Subcutaneous abdominal adipose tissue (tissue), 5 donors: Measurements from ENCODE around the gene AFAP1L2.

Experiments
- H3K27ac ChIP-seq: one replicate; pipeline ENCODE4 v1.7.0; 2013; ENCODE audit warnings: low read depth, mild to moderate bottlenecking, inconsistent platforms, low read length, moderate library complexity
- H3K27me3 ChIP-seq, 5 donors: one replicate each; pipeline ENCODE4 v1.7.0; 2013; ENCODE audit warnings: low read length in 5 of 5, inconsistent platforms in 1 of 5; ENCODE audit not compliant: control insufficient read depth in 5 of 5, insufficient read depth in 4 of 5
- H3K36me3 ChIP-seq, 5 donors: one replicate each; pipeline ENCODE4 v1.7.0; 2013; ENCODE audit warnings: low read length in 5 of 5; ENCODE audit not compliant: control insufficient read depth in 5 of 5, insufficient read depth in 5 of 5
- H3K4me1 ChIP-seq, 5 donors: one replicate each; pipeline ENCODE4 v1.7.0; 2013; ENCODE audit warnings: low read length in 5 of 5, mild to moderate bottlenecking in 3 of 5, moderate library complexity in 1 of 5; ENCODE audit not compliant: control insufficient read depth in 5 of 5, insufficient read depth in 5 of 5
- H3K4me3 ChIP-seq, 5 donors: one replicate each; pipeline ENCODE4 v1.7.0; 2013; ENCODE audit warnings: low read length in 5 of 5, low read depth in 1 of 5
- H3K9ac ChIP-seq, 5 donors: one replicate each; pipeline ENCODE4 v1.7.0; 2013; ENCODE audit warnings: low read length in 5 of 5, mild to moderate bottlenecking in 4 of 5, moderate library complexity in 3 of 5
- H3K9me3 ChIP-seq, 5 donors: one replicate each; pipeline ENCODE4 v1.7.0; 2013; ENCODE audit warnings: low read length in 5 of 5; ENCODE audit not compliant: control insufficient read depth in 5 of 5
- donor health status: healthy.
- donor health status: healthy.
- donor health status: healthy.
- donor health status: healthy.
- donor health status: healthy.

Gene AFAP1L2, protein sequence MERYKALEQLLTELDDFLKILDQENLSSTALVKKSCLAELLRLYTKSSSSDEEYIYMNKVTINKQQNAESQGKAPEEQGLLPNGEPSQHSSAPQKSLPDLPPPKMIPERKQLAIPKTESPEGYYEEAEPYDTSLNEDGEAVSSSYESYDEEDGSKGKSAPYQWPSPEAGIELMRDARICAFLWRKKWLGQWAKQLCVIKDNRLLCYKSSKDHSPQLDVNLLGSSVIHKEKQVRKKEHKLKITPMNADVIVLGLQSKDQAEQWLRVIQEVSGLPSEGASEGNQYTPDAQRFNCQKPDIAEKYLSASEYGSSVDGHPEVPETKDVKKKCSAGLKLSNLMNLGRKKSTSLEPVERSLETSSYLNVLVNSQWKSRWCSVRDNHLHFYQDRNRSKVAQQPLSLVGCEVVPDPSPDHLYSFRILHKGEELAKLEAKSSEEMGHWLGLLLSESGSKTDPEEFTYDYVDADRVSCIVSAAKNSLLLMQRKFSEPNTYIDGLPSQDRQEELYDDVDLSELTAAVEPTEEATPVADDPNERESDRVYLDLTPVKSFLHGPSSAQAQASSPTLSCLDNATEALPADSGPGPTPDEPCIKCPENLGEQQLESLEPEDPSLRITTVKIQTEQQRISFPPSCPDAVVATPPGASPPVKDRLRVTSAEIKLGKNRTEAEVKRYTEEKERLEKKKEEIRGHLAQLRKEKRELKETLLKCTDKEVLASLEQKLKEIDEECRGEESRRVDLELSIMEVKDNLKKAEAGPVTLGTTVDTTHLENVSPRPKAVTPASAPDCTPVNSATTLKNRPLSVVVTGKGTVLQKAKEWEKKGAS

DNA sequence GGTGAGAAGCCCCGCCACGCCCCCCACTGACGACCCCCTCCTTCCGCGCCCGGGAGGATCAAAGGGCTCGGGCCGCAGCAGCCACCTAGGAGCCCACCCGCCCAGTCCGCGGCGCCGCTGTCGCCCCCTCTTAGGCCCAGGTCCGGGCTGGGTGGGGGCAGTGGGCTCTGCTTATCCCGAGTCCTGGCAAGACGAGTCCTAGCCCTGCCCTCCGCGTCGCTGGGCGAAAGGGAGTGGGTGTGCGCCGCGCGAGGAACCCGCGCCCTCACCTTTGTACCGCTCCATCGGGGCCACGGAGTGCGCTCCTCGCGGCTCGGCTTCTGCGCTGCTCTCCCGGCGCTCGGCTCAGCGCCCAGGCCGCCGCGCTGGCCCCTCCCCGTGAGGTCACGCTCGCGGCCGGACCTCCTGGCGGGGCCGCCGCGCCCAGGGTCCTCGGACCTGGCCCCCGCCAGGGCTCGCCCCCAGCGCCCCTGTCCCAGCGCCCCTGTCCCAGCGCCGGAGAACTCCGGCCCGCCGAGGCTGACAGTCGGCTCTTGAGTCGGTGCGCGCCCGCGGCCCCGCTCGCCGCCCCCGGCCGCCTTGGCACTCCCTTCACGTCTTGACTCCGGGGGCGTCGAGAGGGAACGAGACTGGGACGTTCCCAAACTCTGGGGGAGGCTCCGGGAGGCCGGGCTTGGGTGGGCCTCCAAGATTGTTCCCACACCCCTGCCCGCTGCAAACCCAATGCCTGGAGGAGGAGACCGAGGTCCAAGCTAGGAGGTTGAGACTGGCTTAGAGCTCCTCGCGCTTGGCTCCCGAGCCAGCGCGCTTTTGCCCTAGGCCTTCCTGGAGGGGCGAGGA, at the start of gene AFAP1L2:
AFAP1L2 (minus strand) TSS at position 332 of the 840 bp plus-strand sequence; CDS start at position 285, 47 bp downstream.
- H3K27ac ChIP-seq = no peak within 1 kb of the TSS
- peak within 1 kb of the TSS in 2 of 5 donors; percentile 53 to 60 for H3K9ac ChIP-seq
- H3K27me3 ChIP-seq = peaks cover 0 to 31% (median 24%) of the 10 kb centered on the region in 5 donors
- no peaks in the 10 kb centered on the region for H3K9me3 ChIP-seq
- H3K4me1 ChIP-seq = peaks cover 0 to 49% (median 21%) of the 10 kb centered on the region in 5 donors
- peak within 1 kb of the TSS; percentile 63 to 67 (median 65) for H3K4me3 ChIP-seq
- no peaks in the 10 kb centered on the region for H3K36me3 ChIP-seq

- Histone ChIP-seq H3K4me1 (peaks cover 0 to 6% (median 0%) of the 10 kb centered on the region in 5 donors), H3K27ac (no peak overlapping the region), H3K36me3 (peaks cover 5 to 18% (median 10%) of the 10 kb centered on the region in 5 donors)
Measured at GRCh38 chr10:114453576-114453975, 49.3 kb upstream of the AFAP1L2 start.

DNA sequence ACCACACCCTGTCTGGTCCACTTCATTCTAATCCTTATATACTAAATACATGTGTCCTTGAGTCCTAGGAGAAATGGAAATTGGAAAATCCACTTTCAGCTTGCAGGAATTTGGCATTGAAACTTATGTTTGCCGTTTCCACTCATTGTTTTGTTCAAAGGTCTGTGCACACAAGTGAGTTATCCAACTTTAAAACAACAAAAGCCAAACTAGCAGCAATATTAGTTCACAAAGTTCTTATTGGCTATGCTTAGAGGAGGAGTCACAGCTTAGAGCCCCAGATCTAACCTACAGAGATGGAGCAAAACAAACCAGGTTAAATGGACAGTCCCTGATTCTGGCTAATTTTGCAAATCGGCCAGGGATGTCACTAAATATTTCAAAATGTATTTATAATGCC, 44.6 kb upstream of the AFAP1L2 start:
- H3K9ac ChIP-seq = no peak overlapping the region
- no peaks in the 10 kb centered on the region for H3K27me3 ChIP-seq
- H3K27ac ChIP-seq = no peak overlapping the region
- H3K36me3 ChIP-seq = peaks cover 14 to 32% (median 15%) of the 10 kb centered on the region in 5 donors
- no peaks in the 10 kb centered on the region for H3K9me3 ChIP-seq
- peaks cover 0 to 10% (median 0%) of the 10 kb centered on the region in 5 donors for H3K4me1 ChIP-seq
- no peak overlapping the region for H3K4me3 ChIP-seq

More at GRCh38 chr10:114453576-114453975, 49.3 kb upstream of the AFAP1L2 start:
- H3K9ac ChIP-seq = no peak overlapping the region
- H3K9me3 ChIP-seq = no peaks in the 10 kb centered on the region
- no peak overlapping the region for H3K4me3 ChIP-seq
- H3K27me3 ChIP-seq = no peaks in the 10 kb centered on the region

GRCh38 chr10:114445332-114445731, 41.0 kb upstream of the AFAP1L2 start:
- peaks cover 0 to 10% (median 0%) of the 10 kb centered on the region in 5 donors for H3K4me1 ChIP-seq
- peaks cover 6 to 45% (median 39%) of the 10 kb centered on the region in 5 donors for H3K36me3 ChIP-seq
- no peak overlapping the region for H3K4me3 ChIP-seq
- H3K9me3 ChIP-seq = no peaks in the 10 kb centered on the region
- H3K27me3 ChIP-seq = no peaks in the 10 kb centered on the region
- no peak overlapping the region for H3K9ac ChIP-seq
- no peak overlapping the region for H3K27ac ChIP-seq

GRCh38 chr10:114444819-114445218, 40.5 kb upstream of the AFAP1L2 start:
- H3K4me3 ChIP-seq = no peak overlapping the region
- H3K4me1 ChIP-seq = peaks cover 0 to 10% (median 0%) of the 10 kb centered on the region in 5 donors
- no peaks in the 10 kb centered on the region for H3K27me3 ChIP-seq
- H3K9ac ChIP-seq = no peak overlapping the region
- H3K36me3 ChIP-seq = peaks cover 11 to 50% (median 44%) of the 10 kb centered on the region in 5 donors
- H3K27ac ChIP-seq = no peak overlapping the region
- no peaks in the 10 kb centered on the region for H3K9me3 ChIP-seq

- no peak overlapping the region for H3K4me3 ChIP-seq
- H3K27me3 ChIP-seq = no peaks in the 10 kb centered on the region
- H3K9me3 ChIP-seq = no peaks in the 10 kb centered on the region
- H3K9ac ChIP-seq = no peak overlapping the region
- peaks cover 13 to 72% (median 63%) of the 10 kb centered on the region in 5 donors for H3K36me3 ChIP-seq
- H3K27ac ChIP-seq = no peak overlapping the region
- peaks cover 0 to 4% (median 0%) of the 10 kb centered on the region in 5 donors for H3K4me1 ChIP-seq
Measured at GRCh38 chr10:114442091-114442630, 37.9 kb upstream of the AFAP1L2 start.

DNA sequence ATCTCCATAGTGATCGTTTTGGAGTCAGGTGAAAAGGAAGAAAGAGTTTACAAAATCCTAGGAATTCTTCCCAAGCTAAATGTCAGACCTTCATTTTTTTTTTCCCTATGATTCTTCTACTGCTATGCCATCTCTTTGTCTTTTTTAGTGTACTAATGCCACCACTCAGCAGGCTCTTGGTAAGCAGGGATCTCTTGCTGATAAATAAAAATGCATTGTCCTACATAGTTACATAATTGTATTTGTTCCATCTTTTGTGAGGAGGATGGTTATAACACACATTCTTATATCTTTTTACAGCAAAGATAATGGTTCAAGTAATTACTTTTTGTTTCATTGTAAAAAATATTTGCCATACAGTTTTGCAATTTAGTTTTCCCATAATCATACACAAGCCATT, 36.8 kb upstream of the AFAP1L2 start:
- no peaks in the 10 kb centered on the region for H3K27me3 ChIP-seq
- H3K27ac ChIP-seq = no peak overlapping the region
- H3K36me3 ChIP-seq = peaks cover 13 to 78% (median 72%) of the 10 kb centered on the region in 5 donors
- no peak overlapping the region for H3K9ac ChIP-seq
- H3K4me3 ChIP-seq = no peak overlapping the region
- H3K4me1 ChIP-seq = no peaks in the 10 kb centered on the region
- no peaks in the 10 kb centered on the region for H3K9me3 ChIP-seq

- Histone ChIP-seq H3K27ac (no peak overlapping the region), H3K9me3 (no peaks in the 10 kb centered on the region), H3K9ac (no peak overlapping the region), H3K27me3 (no peaks in the 10 kb centered on the region), H3K4me3 (no peak overlapping the region), H3K36me3 (peaks cover 22 to 88% (median 80%) of the 10 kb centered on the region in 5 donors), H3K4me1 (no peaks in the 10 kb centered on the region)
Measured at GRCh38 chr10:114437473-114438292, 33.4 kb upstream of the AFAP1L2 start.

DNA sequence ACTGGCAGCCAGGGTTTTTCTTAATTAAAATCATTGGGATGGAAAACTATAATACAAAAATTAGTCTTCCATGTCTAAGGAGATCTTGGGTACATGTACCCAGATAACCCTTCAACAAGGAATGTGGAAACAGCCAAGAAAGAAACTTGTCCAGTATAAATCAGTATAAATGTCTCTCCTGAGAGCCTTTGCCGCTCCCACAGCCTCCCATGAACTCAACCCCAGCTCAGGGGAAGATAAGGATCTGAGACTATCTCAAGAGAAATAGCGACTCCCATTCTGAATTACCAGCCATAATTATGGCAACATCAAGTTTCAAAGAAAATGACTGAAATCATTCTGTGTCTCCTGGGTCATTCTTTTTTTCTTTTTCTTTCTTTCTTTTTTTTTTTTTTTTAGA, 32.6 kb upstream of the AFAP1L2 start:
- H3K4me3 ChIP-seq = no peak overlapping the region
- H3K4me1 ChIP-seq = no peaks in the 10 kb centered on the region
- H3K9ac ChIP-seq = no peak overlapping the region
- no peaks in the 10 kb centered on the region for H3K27me3 ChIP-seq
- H3K36me3 ChIP-seq = peaks cover 22 to 81% (median 72%) of the 10 kb centered on the region in 5 donors
- H3K9me3 ChIP-seq = no peaks in the 10 kb centered on the region
- H3K27ac ChIP-seq = no peak overlapping the region
